Right renal cortex interstitium (tissue), 3 donors: ENCODE data around the gene GPR143. TPM values are rescaled to one million over a fixed set of nuclear protein-coding genes. Genes with fewer than 3 reads are reported as not detected.

Experiments used
- DNase-seq, 3 donors: peaks; one replicate each; pipeline ENCODE4 v3.0.0-alpha.2; 2013; ENCODE audit warnings: low read depth in 3 of 3, low spot score in 2 of 3
- polyA plus RNA-seq, 3 donors: library from polyadenylated mRNA; unstranded; fragments of 120-200 nt; gene quantifications; one replicate each; pipeline ENCODE4 v1.2.1, GENCODE V29; 2013; ENCODE audit not compliant: insufficient read length in 3 of 3

GPR143 gene
- polyA plus RNA-seq, 3 donors, result 12.8 to 14.2 (median 14.1) TPM

- no peak for DNase-seq
Measured at GRCh38 chrX:9677098-9677739, 88.4 kb downstream of the GPR143 start.

GRCh38 chrX:9676738-9677097 is 88.9 kb downstream of the GPR143 start:
- DNase-seq, result no peak

GRCh38 chrX:9676306-9676705 is 89.3 kb downstream of the GPR143 start:
- no peak for DNase-seq

Other genes with a start within 250 kb of the GPR143 start
- 10 to 100 TPM; 16.7 to 18.9 (median 16.8) TPM for gene SHROOM2, start 20.6 kb upstream of the GPR143 start, polyA plus RNA-seq
- under 1 TPM in 1 of 3 donors, not detected in 2; 0.12 TPM for gene CLDN34, start 201.5 kb upstream of the GPR143 start, polyA plus RNA-seq